Loucy (cell line): ENCODE measurements around the gene AUH.

ENCODE experiments used
- EZH2phosphoT487 ChIP-seq: fragments of 200-600 bp; IDR thresholded peaks from 2 replicates; pipeline ENCODE4 v1.6.1; 2018; ENCODE audit warnings: antibody characterized with exemption, mild to moderate bottlenecking, moderate library complexity, borderline replicate concordance
- TF ChIP-seq, protein P1 (sequence below): fragments of 200-600 bp; sonication (generic); conservative IDR thresholded peaks from 2 replicates; pipeline ENCODE4 v1.5.1; 2014; ENCODE audit warnings: mild to moderate bottlenecking, antibody characterized with exemption, low read length

DNA sequence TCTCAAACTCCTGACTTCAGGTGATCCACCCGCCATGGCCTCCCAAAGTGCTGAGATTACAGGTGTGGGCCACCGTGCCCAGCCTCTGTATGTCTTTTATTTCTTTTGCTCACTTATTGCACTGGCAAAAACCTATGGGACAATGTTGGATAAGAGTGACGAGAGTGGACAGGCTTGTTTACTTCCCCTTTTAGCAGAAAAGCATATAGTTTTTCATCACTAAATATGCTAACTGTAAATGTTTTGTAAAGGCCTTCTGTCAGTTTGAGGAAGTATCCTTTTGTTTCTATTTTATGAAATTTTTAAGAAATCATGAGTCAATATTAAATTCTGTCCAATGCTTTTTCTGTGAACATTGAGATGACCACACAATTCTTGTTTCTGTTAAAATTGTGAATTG is 103.3 kb downstream of the AUH start:
- TF ChIP-seq, protein P1, sequence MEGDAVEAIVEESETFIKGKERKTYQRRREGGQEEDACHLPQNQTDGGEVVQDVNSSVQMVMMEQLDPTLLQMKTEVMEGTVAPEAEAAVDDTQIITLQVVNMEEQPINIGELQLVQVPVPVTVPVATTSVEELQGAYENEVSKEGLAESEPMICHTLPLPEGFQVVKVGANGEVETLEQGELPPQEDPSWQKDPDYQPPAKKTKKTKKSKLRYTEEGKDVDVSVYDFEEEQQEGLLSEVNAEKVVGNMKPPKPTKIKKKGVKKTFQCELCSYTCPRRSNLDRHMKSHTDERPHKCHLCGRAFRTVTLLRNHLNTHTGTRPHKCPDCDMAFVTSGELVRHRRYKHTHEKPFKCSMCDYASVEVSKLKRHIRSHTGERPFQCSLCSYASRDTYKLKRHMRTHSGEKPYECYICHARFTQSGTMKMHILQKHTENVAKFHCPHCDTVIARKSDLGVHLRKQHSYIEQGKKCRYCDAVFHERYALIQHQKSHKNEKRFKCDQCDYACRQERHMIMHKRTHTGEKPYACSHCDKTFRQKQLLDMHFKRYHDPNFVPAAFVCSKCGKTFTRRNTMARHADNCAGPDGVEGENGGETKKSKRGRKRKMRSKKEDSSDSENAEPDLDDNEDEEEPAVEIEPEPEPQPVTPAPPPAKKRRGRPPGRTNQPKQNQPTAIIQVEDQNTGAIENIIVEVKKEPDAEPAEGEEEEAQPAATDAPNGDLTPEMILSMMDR = no peak
- TF ChIP-seq EZH2phosphoT487 = no peak
